Astrocyte (in vitro differentiated cells and primary cell): Measurements from ENCODE around the gene EVI2B. TPM values are rescaled to one million over a fixed set of nuclear protein-coding genes. Genes with fewer than 3 reads are reported as not detected.

Experiments used
- DNase-seq: peaks from one replicate; pipeline ENCODE4 v3.0.0-alpha.2; 2010; ENCODE audit warnings: low read depth
- FAIRE-seq: peaks from 2 replicates; lab custom pipeline; 2011; peaks lifted over from hg19 to GRCh38; lab: Jason Lieb, UNC
- H2AFZ ChIP-seq: 2 replicates; pipeline ENCODE4 v1.6.0; 2012; ENCODE audit warnings: low read depth, low read length, inconsistent platforms
- H3K27ac ChIP-seq: 2 replicates; pipeline ENCODE4 v1.5.1; 2011; ENCODE audit warnings: low read depth, low read length, inconsistent platforms
- H3K27me3 ChIP-seq: 2 replicates; pipeline ENCODE4 v1.6.0; 2011; ENCODE audit warnings: low read length, inconsistent platforms; ENCODE audit not compliant: insufficient read depth
- H3K36me3 ChIP-seq: 2 replicates; pipeline ENCODE4 v1.5.1; 2011; ENCODE audit warnings: low read length, inconsistent platforms; ENCODE audit not compliant: insufficient read depth
- H3K4me1 ChIP-seq: 2 replicates; pipeline ENCODE4 v1.5.1; 2011; ENCODE audit warnings: low read length, inconsistent platforms; ENCODE audit not compliant: insufficient read depth
- H3K4me2 ChIP-seq: 2 replicates; pipeline ENCODE4 v1.6.0; 2012; ENCODE audit warnings: low read length, inconsistent platforms
- H3K4me3 ChIP-seq: 2 replicates; pipeline ENCODE4 v1.5.1; 2011; ENCODE audit warnings: low read depth, mild to moderate bottlenecking, low read length, inconsistent platforms; ENCODE audit not compliant: insufficient read depth
- H3K79me2 ChIP-seq: 2 replicates; pipeline ENCODE4 v1.6.0; 2012; ENCODE audit warnings: mild to moderate bottlenecking, low read length, inconsistent platforms; ENCODE audit not compliant: insufficient read depth
- H3K9ac ChIP-seq: 2 replicates; pipeline ENCODE4 v1.6.0; 2012; ENCODE audit warnings: mild to moderate bottlenecking, low read length, inconsistent platforms
- H3K9me3 ChIP-seq: 2 replicates; pipeline ENCODE4 v1.5.1; 2012; ENCODE audit warnings: low read depth, mild to moderate bottlenecking, low read length, inconsistent platforms; ENCODE audit not compliant: insufficient read depth
- H4K20me1 ChIP-seq: 2 replicates; pipeline ENCODE4 v1.6.0; 2012; ENCODE audit warnings: low read length, inconsistent platforms; ENCODE audit not compliant: insufficient read depth
- H3K27ac Mint-ChIP-seq: one replicate; pipeline ENCODE4 v1.8.0; 2021; ENCODE audit warnings: mild to moderate bottlenecking, mixed read lengths; ENCODE audit not compliant: unreplicated experiment
- H3K27me3 Mint-ChIP-seq: one replicate; pipeline ENCODE4 v1.8.0; 2021; ENCODE audit warnings: low read depth, mixed read lengths; ENCODE audit not compliant: unreplicated experiment
- H3K36me3 Mint-ChIP-seq: one replicate; pipeline ENCODE4 v1.8.0; 2021; ENCODE audit warnings: low read depth, mixed read lengths; ENCODE audit not compliant: unreplicated experiment
- H3K4me1 Mint-ChIP-seq: one replicate; pipeline ENCODE4 v1.8.0; 2021; ENCODE audit warnings: low read depth, mixed read lengths; ENCODE audit not compliant: unreplicated experiment
- H3K4me3 Mint-ChIP-seq: one replicate; pipeline ENCODE4 v1.8.0; 2021; ENCODE audit warnings: mild to moderate bottlenecking, moderate library complexity, mixed read lengths; ENCODE audit not compliant: unreplicated experiment
- H3K9me3 Mint-ChIP-seq: one replicate; pipeline ENCODE4 v1.8.0; 2021; ENCODE audit warnings: mild to moderate bottlenecking, mixed read lengths; ENCODE audit not compliant: unreplicated experiment
- CTCF ChIP-seq: IDR thresholded peaks from 2 replicates; pipeline ENCODE4 v1.5.1; 2011; ENCODE audit warnings: low read depth, mild to moderate bottlenecking, inconsistent platforms, low read length, moderate library complexity; ENCODE audit not compliant: insufficient read depth
- EZH2 ChIP-seq: IDR thresholded peaks from 2 replicates; pipeline ENCODE4 v1.6.1; 2012; ENCODE audit warnings: mild to moderate bottlenecking, low read length, inconsistent platforms; ENCODE audit not compliant: insufficient read depth
- total RNA-seq: library from RNA; stranded (reverse); gene quantifications from 2 replicates; pipeline ENCODE4 v1.2.1, GENCODE V29; 2021

EVI2B gene
- total RNA-seq, 1 donor from 2014 or later: 0.11 TPM

DNA sequence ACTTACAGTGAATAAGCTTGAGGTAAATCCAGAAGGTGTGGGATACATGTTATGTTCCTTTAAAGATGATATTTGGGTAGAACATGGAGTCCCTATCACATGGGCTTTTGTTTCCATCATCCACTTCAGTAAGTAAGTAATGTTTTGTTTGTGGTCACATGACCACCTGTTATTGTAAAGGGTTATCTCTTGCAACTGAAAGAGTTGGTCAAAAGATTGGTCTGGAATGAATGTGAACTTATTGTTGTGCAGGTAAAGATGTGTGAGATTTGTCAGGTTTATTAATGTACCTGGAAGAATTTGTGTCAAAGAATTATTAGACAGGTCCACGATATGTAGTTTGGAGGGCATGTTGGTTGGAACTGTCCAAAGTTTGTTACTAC, 18.4 kb downstream of the EVI2B start:
- no peaks in the 10 kb centered on the region for H3K4me1 ChIP-seq
- no peak for FAIRE-seq

GRCh38 chr17:31294820-31295488, 18.9 kb downstream of the EVI2B start:
- Histone ChIP-seq H3K36me3 (peaks cover 3% of the 10 kb centered on the region), H3K4me1 (no peaks in the 10 kb centered on the region), H3K9ac (no peak overlapping the region), H3K27ac (no peak overlapping the region), H3K9me3 (no peaks in the 10 kb centered on the region), H2AFZ (no peak overlapping the region), H3K4me3 (no peak overlapping the region), H3K27me3 (no peaks in the 10 kb centered on the region), H3K4me2 (no peak overlapping the region), H3K79me2 (no peaks in the 10 kb centered on the region), H4K20me1 (peaks cover 10% of the 10 kb centered on the region)
- Mint-ChIP-seq H3K27me3 (no peaks in the 10 kb centered on the region), H3K27ac (no peak overlapping the region), H3K9me3 (no peaks in the 10 kb centered on the region), H3K4me3 (no peak overlapping the region), H3K36me3 (peaks cover 6% of the 10 kb centered on the region), H3K4me1 (peaks cover 19% of the 10 kb centered on the region)
- FAIRE-seq (no peak), DNase-seq (peak; percentile 41)
- TF ChIP-seq EZH2 (no peak), CTCF (no peak)

More for the DNA sequence above, 18.4 kb downstream of the EVI2B start:
- DNase-seq: no peak
- Histone ChIP-seq H3K36me3 (peaks cover under 1% of the 10 kb centered on the region), H3K27me3 (no peaks in the 10 kb centered on the region), H4K20me1 (peaks cover 10% of the 10 kb centered on the region), H3K9me3 (no peaks in the 10 kb centered on the region), H3K9ac (no peak overlapping the region), H3K79me2 (no peaks in the 10 kb centered on the region), H3K27ac (no peak overlapping the region), H2AFZ (no peak overlapping the region), H3K4me3 (no peak overlapping the region), H3K4me2 (no peak overlapping the region)
- Mint-ChIP-seq H3K4me3 (no peak overlapping the region), H3K9me3 (no peaks in the 10 kb centered on the region), H3K36me3 (peaks cover 6% of the 10 kb centered on the region), H3K27me3 (no peaks in the 10 kb centered on the region), H3K27ac (no peak overlapping the region), H3K4me1 (peaks cover 19% of the 10 kb centered on the region)
- TF ChIP-seq EZH2 (no peak), CTCF (no peak)

DNA sequence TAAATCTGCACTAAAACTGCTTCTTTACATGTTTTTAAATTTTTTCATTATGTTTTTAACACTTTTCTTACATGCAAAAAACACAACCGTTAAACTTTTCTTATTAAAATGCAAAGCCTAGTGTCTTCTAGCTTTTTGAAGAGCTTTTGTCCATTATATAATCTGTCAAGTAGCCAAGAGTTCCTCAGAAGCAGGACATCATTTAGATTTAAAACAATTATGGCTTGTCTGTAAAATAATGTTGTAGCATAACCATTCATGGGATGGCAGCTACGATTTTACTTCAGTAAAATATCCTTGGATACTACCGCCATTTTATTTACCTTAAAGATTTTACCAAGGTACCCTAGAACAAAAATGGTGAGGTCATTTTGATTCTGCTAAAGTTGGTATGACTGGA, 19.6 kb downstream of the EVI2B start:
- Mint-ChIP-seq H3K9me3 (no peaks in the 10 kb centered on the region), H3K36me3 (peaks cover 6% of the 10 kb centered on the region), H3K4me3 (no peak overlapping the region), H3K4me1 (peaks cover 15% of the 10 kb centered on the region), H3K27me3 (no peaks in the 10 kb centered on the region), H3K27ac (no peak overlapping the region)
- peaks cover 10% of the 10 kb centered on the region for H4K20me1 ChIP-seq
- DNase-seq: no peak
- no peaks in the 10 kb centered on the region for H3K9me3 ChIP-seq
- H3K79me2 ChIP-seq: no peaks in the 10 kb centered on the region
- H3K4me2 ChIP-seq: no peak overlapping the region
- no peaks in the 10 kb centered on the region for H3K4me1 ChIP-seq
- peaks cover 3% of the 10 kb centered on the region for H3K36me3 ChIP-seq
- H2AFZ ChIP-seq: no peak overlapping the region
- H3K9ac ChIP-seq: no peak overlapping the region
- no peak overlapping the region for H3K27ac ChIP-seq
- no peaks in the 10 kb centered on the region for H3K27me3 ChIP-seq
- FAIRE-seq: no peak
- no peak overlapping the region for H3K4me3 ChIP-seq
- TF ChIP-seq CTCF (no peak), EZH2 (no peak)
